Measurements from ENCODE around the gene SFT2D1. TPM values are rescaled to one million over a fixed set of nuclear protein-coding genes. Genes with fewer than 3 reads are reported as not detected.

SFT2D1 gene
- total RNA-seq, 2 experiments from 2014 or later = 57.2 to 59.5 TPM

DNA sequence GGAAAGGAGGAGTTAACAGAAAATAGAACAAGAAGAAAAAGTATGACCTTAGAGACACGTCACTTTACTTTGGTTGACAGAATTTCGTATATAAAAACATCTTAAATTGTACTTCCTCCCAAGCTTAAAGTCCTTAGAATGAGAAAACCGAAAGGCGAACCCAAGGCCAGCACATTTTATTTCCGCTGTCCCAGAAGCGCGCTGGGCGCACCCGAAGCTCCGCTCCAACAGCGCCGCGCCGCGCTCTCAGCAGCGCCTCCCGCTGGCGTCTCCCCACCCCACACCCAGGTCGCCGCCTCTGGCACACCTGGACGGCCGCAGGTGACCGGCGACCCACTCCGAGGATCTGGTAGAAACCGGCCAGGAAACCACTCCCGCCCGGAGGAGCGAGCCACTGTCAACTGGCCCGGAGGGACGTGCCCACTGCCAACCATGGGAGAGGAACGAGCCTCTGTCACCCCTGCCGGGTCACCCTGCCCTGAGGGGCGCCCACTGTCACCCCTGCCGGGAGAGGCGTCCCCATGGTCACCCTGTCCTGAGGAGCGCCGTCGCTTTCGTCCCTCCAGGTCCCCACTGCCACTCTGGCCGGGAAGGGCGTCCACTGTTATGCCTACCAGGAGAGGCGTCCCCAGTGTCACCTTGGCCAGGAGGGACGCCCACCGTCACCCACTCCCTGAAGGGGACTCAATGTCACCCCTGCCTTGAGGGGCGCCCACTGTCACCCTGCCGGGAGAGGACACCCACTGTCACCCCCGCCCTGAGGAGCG lies 39.6 kb upstream of the SFT2D1 start:
- ChIA-PET CTCF (interaction anchor here (0.6 to 5.1 kb wide), 32 partner anchors 8 to 245 kb away, joined by 3 to 55 read pairs (median 4); partner anchors contain the start of genes PRR18 and RPS6KA2), POLR2A (interaction anchor here (0.6 to 1.9 kb wide), 2 partner anchors 39 to 123 kb away, joined by 3 to 6 read pairs; partner anchors contain the start of gene SFT2D1)
- no peaks in the 10 kb centered on the region for H3K36me3 Mint-ChIP-seq
- DNase-seq = peak; percentile 85
- intact Hi-C loops (cut with micrococcal nuclease) = loop anchor here (1.0 to 10.0 kb wide), 6 partner anchors 19 to 575 kb away; partner anchors contain the start of genes RNASET2 and RPS6KA2
- peak overlapping the region; percentile 87 for H3K4me3 Mint-ChIP-seq
- H3K4me1 Mint-ChIP-seq (ENCODE audit: low read depth) = peaks cover 7% of the 10 kb centered on the region
- no peaks in the 10 kb centered on the region for H3K9me3 Mint-ChIP-seq
- H3K27ac Mint-ChIP-seq = peak overlapping the region; percentile 52
- H3K27me3 Mint-ChIP-seq = no peaks in the 10 kb centered on the region

DNA sequence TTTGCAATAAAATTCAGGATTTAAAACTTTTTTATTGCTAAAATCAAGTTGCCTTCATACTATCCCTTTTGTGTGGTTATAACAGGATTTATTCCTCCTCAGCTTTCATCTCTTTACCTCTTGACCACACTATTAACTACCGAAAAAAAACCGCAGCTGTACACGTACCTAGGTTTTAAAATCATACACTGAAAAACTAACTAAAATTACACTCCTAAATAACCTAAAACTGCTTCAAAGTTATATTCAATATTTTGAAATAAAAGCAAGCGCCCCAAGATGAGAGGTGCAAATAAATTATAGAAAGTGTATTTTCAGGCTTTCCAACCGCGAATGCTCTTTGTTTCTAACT lies 39.0 kb upstream of the SFT2D1 start:
- intact Hi-C loops (cut with micrococcal nuclease) = loop anchor here (1.0 to 10.0 kb wide), 3 partner anchors 38 to 497 kb away; partner anchors contain the start of gene RPS6KA2
- ChIA-PET CTCF (interaction anchor here (0.6 to 5.1 kb wide), 34 partner anchors 8 to 246 kb away, joined by 3 to 55 read pairs (median 4); partner anchors contain the start of genes PRR18 and RPS6KA2), POLR2A (interaction anchor here (0.6 to 1.9 kb wide), 2 partner anchors 39 to 122 kb away, joined by 3 to 6 read pairs; partner anchors contain the start of gene SFT2D1)
- H3K9me3 Mint-ChIP-seq = no peaks in the 10 kb centered on the region
- H3K4me3 Mint-ChIP-seq = peak overlapping the region; percentile 87
- H3K27ac Mint-ChIP-seq = peak overlapping the region; percentile 52
- no peaks in the 10 kb centered on the region for H3K36me3 Mint-ChIP-seq
- DNase-seq = no peak
- H3K27me3 Mint-ChIP-seq = no peaks in the 10 kb centered on the region
- peaks cover 7% of the 10 kb centered on the region for H3K4me1 Mint-ChIP-seq (ENCODE audit: low read depth)

DNA sequence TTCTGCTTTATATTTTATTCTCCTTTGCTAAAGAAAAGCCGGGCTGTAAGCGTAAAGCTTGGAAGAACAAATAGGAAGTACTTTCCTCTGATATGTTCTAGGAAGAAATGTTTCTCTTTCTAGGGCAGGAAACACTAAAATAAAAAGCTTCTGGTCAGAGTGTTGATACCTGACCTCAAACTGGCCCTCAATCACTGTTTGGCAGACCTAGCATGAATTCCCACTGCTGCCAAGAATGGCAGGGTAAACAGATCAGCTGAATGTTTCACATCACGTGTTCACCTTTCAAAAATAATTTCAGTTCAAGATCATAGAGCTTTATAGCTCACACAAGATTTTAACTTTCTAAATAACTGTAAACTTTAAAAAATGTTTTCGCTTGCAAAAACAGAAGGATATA lies 37.5 kb upstream of the SFT2D1 start:
- no peaks in the 10 kb centered on the region for H3K36me3 Mint-ChIP-seq
- no peaks in the 10 kb centered on the region for H3K9me3 Mint-ChIP-seq
- H3K27me3 Mint-ChIP-seq = no peaks in the 10 kb centered on the region
- no peak overlapping the region for H3K4me3 Mint-ChIP-seq
- H3K27ac Mint-ChIP-seq = no peak overlapping the region
- no peak for DNase-seq
- intact Hi-C loops (cut with micrococcal nuclease) = loop anchor here (10.0 kb wide), 1 partner anchor 495 kb away; no protein-coding TSS in a partner anchor
- ChIA-PET POLR2A (interaction anchor here (1.9 kb wide), 1 partner anchor 37 kb away, joined by 6 read pairs; the partner anchor contains the start of gene SFT2D1), CTCF (interaction anchor here (0.6 to 5.1 kb wide), 5 partner anchors 19 to 104 kb away, joined by 4 to 55 read pairs (median 10); partner anchors contain the start of gene PRR18)
- H3K4me1 Mint-ChIP-seq (ENCODE audit: low read depth) = peaks cover 7% of the 10 kb centered on the region

DNA sequence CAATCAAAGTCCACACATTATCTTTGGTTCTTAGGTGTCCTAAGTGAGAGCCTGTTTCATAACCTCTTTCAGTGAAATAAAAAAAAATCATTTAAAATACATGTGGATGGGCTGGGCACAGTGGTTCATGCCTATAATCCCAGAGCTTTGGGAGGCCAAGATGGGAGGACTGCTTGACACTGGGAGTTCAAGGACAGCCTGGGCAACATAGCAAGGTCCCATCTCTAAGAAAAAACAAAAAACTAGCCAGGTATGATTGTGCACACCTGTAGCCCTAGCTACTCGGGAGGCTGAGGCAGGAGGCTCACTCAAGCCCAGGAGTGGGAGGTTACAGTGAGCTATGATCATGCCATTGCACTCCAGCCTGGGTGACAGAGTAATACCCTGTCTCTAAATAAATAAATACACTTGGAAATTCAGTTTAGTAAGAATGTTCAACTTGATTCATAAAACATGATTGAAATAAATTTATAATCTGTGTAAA lies 36.8 kb upstream of the SFT2D1 start:
- H3K27me3 Mint-ChIP-seq = no peaks in the 10 kb centered on the region
- no peak overlapping the region for H3K4me3 Mint-ChIP-seq
- DNase-seq = no peak
- H3K4me1 Mint-ChIP-seq (ENCODE audit: low read depth) = peaks cover 5% of the 10 kb centered on the region
- ChIA-PET CTCF (interaction anchor here (2.0 to 5.1 kb wide), 3 partner anchors 20 to 103 kb away, joined by 8 to 55 read pairs (median 46); no protein-coding TSS in a partner anchor), POLR2A (no interaction called here)
- no peaks in the 10 kb centered on the region for H3K36me3 Mint-ChIP-seq
- H3K9me3 Mint-ChIP-seq = no peaks in the 10 kb centered on the region
- H3K27ac Mint-ChIP-seq = no peak overlapping the region
- intact Hi-C loops (cut with micrococcal nuclease) = no loop called here

DNA sequence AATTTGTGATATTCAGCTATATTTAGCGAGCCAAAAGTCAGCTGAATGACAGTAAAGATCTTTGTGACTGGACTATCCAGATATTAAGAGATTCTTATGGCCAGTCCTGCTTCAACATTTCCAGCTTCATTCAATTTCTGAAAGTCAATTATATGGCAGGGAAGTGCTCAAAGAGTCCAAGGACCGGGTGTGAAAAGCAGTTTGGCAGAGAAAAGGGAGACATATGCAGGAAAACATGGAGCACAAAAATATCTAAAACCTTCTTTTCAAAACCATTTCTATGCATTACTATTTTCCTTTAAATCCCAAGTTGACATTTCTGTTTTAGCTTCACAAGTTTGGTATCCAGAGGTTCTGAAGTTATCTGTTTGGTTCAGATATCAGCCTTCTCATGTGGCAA lies 35.4 kb upstream of the SFT2D1 start:
- POLR2A ChIA-PET = no interaction called here
- H3K4me1 Mint-ChIP-seq (ENCODE audit: low read depth) = peaks cover 5% of the 10 kb centered on the region
- no peak for DNase-seq
- intact Hi-C loops (cut with micrococcal nuclease) = no loop called here
- no peaks in the 10 kb centered on the region for H3K36me3 Mint-ChIP-seq
- no peak overlapping the region for H3K27ac Mint-ChIP-seq
- no peaks in the 10 kb centered on the region for H3K9me3 Mint-ChIP-seq
- CTCF ChIA-PET = interaction anchor here (0.8 to 5.1 kb wide), 5 partner anchors 10 to 101 kb away, joined by 3 to 55 read pairs (median 7); no protein-coding TSS in a partner anchor
- no peaks in the 10 kb centered on the region for H3K27me3 Mint-ChIP-seq
- no peak overlapping the region for H3K4me3 Mint-ChIP-seq

DNA sequence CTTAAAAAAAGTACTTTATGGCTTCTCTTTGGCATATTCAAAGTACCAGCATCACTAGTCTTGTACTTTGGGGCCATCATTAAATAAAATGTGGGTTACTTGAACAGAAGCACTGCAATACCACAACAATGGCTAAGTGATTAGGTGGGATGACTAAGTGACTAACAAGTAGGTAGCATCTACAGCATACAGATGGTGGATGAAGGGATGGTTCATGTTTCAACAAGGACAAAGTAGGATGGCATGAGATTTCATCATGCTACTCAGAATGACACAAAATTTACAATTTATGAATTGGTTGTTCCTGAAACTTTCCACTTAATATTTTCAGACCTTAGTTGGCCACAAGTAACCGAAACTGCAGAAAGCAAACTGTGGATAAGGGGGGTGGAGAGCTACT lies 32.7 kb upstream of the SFT2D1 start:
- H3K9me3 Mint-ChIP-seq = no peaks in the 10 kb centered on the region
- H3K4me1 Mint-ChIP-seq (ENCODE audit: low read depth) = no peaks in the 10 kb centered on the region
- no peak overlapping the region for H3K4me3 Mint-ChIP-seq
- ChIA-PET POLR2A (no interaction called here), CTCF (no interaction called here)
- intact Hi-C loops (cut with micrococcal nuclease) = no loop called here
- DNase-seq = no peak
- H3K27ac Mint-ChIP-seq = no peak overlapping the region
- no peaks in the 10 kb centered on the region for H3K27me3 Mint-ChIP-seq
- H3K36me3 Mint-ChIP-seq = no peaks in the 10 kb centered on the region

DNA sequence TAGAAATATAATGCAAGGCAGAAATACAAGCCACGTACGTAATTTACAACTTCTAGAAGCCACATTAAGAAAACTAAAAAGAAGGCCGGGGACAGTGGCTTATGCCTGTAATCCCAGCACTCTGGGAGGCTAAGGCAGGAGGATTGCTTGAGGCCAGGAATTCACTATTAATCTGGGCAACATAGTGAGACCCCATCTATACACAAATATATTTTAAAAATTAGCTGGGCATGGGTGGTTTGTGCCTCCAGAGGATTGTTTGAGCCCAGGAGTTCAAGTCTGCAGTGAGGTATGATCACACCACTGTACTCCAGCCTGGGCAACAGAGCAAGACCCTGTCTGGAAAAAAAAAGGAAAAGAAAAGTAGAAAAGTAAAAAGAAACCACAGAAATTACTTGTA lies 28.1 kb upstream of the SFT2D1 start:
- ChIA-PET POLR2A (no interaction called here), CTCF (no interaction called here)
- Mint-ChIP-seq H3K36me3 (peaks cover 6% of the 10 kb centered on the region), H3K27ac (no peak overlapping the region), H3K27me3 (no peaks in the 10 kb centered on the region), H3K9me3 (no peaks in the 10 kb centered on the region), H3K4me3 (no peak overlapping the region), H3K4me1 (ENCODE audit: low read depth) (no peaks in the 10 kb centered on the region)
- intact Hi-C loops (cut with micrococcal nuclease) = no loop called here
- no peak for DNase-seq

DNA sequence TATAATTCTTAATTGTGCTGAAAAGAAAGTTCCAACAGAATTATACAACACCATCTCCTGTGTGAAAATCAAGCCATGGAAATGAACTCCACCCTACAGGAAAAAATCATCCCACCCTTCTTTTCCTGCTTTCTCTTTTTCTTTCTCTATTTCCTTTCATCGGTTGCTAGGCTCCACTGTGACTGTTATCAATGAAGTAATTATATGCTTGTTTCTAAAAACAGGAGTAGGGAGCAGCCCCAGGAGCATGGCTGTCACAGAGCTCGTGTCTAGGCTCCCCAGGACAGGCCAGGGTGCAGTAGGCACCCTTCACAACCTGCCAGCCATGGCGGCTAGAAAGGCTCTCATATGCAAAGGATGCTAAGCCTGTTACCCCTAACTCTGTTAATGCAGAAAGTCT lies 27.4 kb upstream of the SFT2D1 start:
- intact Hi-C loops (cut with micrococcal nuclease) = no loop called here
- Mint-ChIP-seq H3K4me1 (ENCODE audit: low read depth) (no peaks in the 10 kb centered on the region), H3K4me3 (no peak overlapping the region), H3K9me3 (no peaks in the 10 kb centered on the region), H3K27me3 (no peaks in the 10 kb centered on the region), H3K36me3 (peaks cover 7% of the 10 kb centered on the region), H3K27ac (no peak overlapping the region)
- ChIA-PET POLR2A (no interaction called here), CTCF (interaction anchor here (0.6 kb wide), 1 partner anchor 94 kb away, joined by 4 read pairs; no protein-coding TSS in a partner anchor)
- DNase-seq = no peak

DNA sequence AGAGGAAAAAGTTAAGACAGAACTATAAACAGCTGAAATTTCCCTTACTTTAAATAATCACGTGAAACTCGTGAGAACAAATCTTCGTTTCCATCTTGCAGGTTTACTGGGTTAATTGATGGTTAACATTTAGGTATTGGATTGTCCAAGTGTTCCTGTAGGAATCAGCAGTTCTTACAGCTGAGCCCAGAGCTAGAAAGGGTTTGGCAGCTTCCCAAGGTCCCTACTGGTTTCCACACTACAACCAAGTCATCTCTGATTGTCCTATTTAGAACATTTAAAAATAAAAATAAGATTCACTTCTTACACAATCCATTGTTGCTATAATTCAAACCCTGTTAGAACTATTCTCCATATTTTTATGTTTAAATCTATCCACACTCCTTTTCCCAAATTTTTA lies 24.6 kb upstream of the SFT2D1 start:
- Mint-ChIP-seq H3K27ac (no peak overlapping the region), H3K9me3 (no peaks in the 10 kb centered on the region), H3K4me1 (ENCODE audit: low read depth) (no peaks in the 10 kb centered on the region), H3K36me3 (peaks cover 13% of the 10 kb centered on the region), H3K4me3 (no peak overlapping the region), H3K27me3 (no peaks in the 10 kb centered on the region)
- ChIA-PET POLR2A (no interaction called here), CTCF (interaction anchor here (0.6 to 1.2 kb wide), 2 partner anchors 15 to 437 kb away, joined by 5 to 7 read pairs; no protein-coding TSS in a partner anchor)
- no peak for DNase-seq
- intact Hi-C loops (cut with micrococcal nuclease) = no loop called here

DNA sequence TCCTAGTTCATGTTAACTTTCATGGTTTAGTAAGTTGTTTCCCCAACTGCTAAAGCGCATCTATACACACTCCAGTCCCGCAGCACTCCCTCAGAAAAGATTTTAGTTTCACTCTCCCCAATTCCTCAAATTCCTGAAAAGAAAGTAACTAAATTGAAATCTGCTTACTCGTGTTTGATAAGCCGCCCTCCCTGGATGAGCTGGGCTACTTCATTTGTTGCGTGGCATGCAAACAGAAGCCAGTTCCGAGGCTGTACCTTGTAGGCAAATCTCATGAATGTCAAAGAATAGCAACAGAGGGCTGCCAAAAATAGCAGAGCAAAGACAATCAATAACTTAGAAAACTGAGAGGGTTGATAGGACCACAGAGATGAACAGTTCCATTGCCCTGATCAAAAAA lies 23.5 kb upstream of the SFT2D1 start:
- no peak overlapping the region for H3K4me3 Mint-ChIP-seq
- intact Hi-C loops (cut with micrococcal nuclease) = no loop called here
- DNase-seq = no peak
- H3K36me3 Mint-ChIP-seq = peaks cover 13% of the 10 kb centered on the region
- no peaks in the 10 kb centered on the region for H3K27me3 Mint-ChIP-seq
- CTCF ChIA-PET = interaction anchor here (2.4 kb wide), 1 partner anchor 16 kb away, joined by 7 read pairs; no protein-coding TSS in a partner anchor
- H3K9me3 Mint-ChIP-seq = no peaks in the 10 kb centered on the region
- no peak overlapping the region for H3K27ac Mint-ChIP-seq
- H3K4me1 Mint-ChIP-seq (ENCODE audit: low read depth) = no peaks in the 10 kb centered on the region
- POLR2A ChIA-PET = no interaction called here

DNA sequence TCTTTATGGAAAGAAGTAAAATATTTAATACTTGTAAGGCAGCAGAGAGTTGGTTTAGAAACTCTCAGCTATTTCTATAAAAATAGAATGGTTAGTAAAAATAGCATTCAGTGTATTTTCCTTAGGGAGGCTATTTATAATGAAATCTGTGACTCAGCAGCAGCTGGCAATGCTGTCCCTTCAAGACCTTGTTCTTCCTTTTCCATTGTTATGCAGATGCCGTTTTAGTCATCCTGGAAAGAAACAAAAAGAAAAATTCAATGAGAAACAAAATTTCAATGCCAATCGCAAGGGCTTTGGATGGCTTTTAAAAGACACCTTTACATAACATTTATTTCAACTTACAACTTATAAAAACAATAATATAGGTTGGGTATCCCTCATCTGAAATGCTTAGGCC lies 22.9 kb upstream of the SFT2D1 start:
- no peak overlapping the region for H3K4me3 Mint-ChIP-seq
- peaks cover 13% of the 10 kb centered on the region for H3K36me3 Mint-ChIP-seq
- DNase-seq = no peak
- H3K27ac Mint-ChIP-seq = no peak overlapping the region
- H3K9me3 Mint-ChIP-seq = no peaks in the 10 kb centered on the region
- no peaks in the 10 kb centered on the region for H3K27me3 Mint-ChIP-seq
- ChIA-PET POLR2A (no interaction called here), CTCF (interaction anchor here (1.0 to 2.4 kb wide), 2 partner anchors 16 to 52 kb away, joined by 4 to 7 read pairs; no protein-coding TSS in a partner anchor)
- intact Hi-C loops (cut with micrococcal nuclease) = no loop called here
- no peaks in the 10 kb centered on the region for H3K4me1 Mint-ChIP-seq (ENCODE audit: low read depth)

DNA sequence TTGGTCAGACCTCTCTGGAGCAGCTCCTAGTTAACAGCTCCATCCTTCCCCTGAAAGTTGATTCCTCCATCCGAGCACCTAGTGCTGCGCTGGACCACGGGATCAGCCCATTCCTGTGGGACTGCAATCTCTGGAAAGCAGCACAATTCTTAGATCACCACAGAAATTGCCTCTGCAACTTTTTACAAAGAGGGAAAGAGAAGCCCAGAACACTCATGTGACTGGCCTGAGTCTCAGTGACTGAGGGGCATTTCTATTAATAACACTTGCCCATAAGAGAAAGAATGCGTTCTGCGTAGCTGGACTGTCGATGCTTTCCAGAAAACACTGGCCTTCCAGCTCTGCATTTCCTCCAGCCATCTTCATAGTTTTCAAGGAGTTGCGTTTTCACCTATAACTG lies 22.1 kb upstream of the SFT2D1 start:
- Mint-ChIP-seq H3K4me3 (no peak overlapping the region), H3K9me3 (peaks cover under 1% of the 10 kb centered on the region), H3K27me3 (peaks cover 3% of the 10 kb centered on the region), H3K4me1 (ENCODE audit: low read depth) (no peaks in the 10 kb centered on the region), H3K27ac (no peak overlapping the region), H3K36me3 (peaks cover 13% of the 10 kb centered on the region)
- CTCF ChIA-PET = interaction anchor here (1.0 to 2.4 kb wide), 2 partner anchors 17 to 51 kb away, joined by 4 to 7 read pairs; no protein-coding TSS in a partner anchor
- POLR2A ChIA-PET = no interaction called here
- no peak for DNase-seq
- intact Hi-C loops (cut with micrococcal nuclease) = no loop called here

All from activated CD4-positive, alpha-beta memory T cell treated with anti-CD3 and anti-CD28 coated beads for 36 hours (primary cell).